ENCODE results near the gene MANBA.

The MANBA gene

GRCh38 chr4:102675141-102675540, 85.6 kb downstream of the MANBA start:
- no peak for DNase-seq (ENCODE audit: low spot score)

- no peak for DNase-seq (ENCODE audit: low spot score)
Observed at GRCh38 chr4:102667001-102667400, 93.8 kb downstream of the MANBA start.

GRCh38 chr4:102665527-102665926, 95.2 kb downstream of the MANBA start:
- DNase-seq (ENCODE audit: low spot score) = no peak

DNA sequence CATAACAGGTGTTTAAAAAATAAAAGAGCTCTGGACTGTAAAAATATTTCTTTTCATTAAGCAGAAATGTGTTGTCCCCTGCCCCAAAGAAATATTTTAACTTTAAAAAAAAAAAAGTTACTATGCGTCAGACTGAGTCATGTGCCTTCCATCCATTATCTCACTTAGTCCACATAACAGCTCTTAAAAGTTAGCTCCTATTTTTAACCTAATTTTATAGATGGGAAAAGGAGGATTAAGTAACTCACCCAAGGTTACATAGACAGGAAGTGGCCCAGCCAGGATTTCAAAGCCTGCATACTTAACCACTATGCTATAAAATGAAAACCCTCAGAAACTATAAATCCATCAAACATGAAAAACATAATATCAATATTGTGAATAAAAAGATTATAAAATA, 97.7 kb downstream of the MANBA start:
- no peak for DNase-seq (ENCODE audit: low spot score)

DNA sequence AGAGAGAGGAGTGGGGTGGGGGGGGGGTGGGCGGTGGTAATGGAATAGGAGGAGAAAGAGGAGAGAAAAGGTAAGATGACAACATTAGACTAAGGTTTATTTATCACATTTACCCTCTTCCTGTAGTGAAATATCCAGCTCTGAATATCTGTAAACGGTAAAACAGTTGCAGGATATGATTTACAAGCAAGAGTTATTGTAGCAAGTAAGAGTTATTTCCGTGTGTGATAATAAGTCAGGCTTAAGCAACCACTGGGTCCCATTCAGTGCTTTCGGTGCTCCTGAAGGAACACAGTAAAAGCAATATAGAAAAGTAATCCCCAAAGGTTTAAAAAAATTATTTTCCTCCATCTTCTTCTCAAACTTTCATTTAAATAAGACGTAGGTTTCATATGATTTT, 103.6 kb downstream of the MANBA start:
- no peak for DNase-seq (ENCODE audit: low spot score)

- DNase-seq (ENCODE audit: low spot score) = no peak
Observed at GRCh38 chr4:102647117-102647516, 113.7 kb downstream of the MANBA start.

DNA sequence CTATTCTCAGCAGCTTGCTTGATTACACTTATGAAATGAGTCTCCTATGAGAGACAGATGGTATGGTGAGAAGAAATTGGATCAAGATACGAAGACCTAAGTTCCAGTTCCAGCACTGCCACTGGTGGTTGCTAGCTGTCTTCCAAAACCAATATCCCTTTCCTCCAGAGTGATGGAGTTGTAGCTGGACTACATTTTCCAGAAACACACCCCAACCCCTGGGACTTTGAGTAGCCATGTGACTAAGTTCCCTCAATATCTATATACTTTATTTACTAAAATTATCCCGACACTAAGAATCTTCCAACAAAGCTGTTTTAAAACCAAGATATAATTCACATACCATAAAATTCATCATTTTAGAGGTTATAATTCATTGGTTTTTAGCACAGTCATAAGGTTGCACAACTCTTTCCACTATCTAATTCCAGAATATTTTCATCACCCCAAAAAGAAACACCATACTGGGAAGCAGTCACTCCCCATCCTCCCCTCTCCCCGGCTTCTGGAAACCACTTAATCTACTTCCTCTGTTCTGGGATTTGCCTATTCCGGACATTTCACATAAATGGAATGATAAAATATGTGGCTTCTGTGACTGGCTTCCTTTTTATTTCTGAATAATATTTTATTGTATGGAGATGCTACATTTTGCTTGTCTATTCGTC, 118.0 kb downstream of the MANBA start:
- DNase-seq (ENCODE audit: low spot score) = no peak

DNA sequence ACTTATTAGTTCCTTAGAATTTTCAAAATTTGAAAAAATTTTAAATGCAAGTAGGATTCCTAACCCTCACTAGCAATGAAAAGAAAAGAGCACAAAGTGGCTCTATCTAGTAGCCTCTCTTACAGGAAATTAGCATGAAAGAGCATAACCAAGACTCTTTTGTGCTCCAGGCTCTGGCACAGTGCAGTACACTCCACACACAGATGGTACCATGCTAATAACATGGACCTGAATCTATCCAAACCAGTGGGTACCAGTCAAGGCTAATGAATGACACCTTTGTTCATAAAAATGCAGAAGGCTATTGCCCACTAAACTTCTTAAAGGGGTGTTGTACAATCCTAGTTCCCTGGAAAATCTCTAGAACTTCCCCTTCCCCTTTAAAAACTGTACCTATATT, 119.0 kb downstream of the MANBA start:
- no peak for DNase-seq (ENCODE audit: low spot score)

GRCh38 chr4:102640669-102641068, 120.1 kb downstream of the MANBA start:
- peak; percentile 20 for DNase-seq (ENCODE audit: low spot score)

- no peak for DNase-seq (ENCODE audit: low spot score)
Observed at GRCh38 chr4:102639598-102639997, 121.2 kb downstream of the MANBA start.

DNA sequence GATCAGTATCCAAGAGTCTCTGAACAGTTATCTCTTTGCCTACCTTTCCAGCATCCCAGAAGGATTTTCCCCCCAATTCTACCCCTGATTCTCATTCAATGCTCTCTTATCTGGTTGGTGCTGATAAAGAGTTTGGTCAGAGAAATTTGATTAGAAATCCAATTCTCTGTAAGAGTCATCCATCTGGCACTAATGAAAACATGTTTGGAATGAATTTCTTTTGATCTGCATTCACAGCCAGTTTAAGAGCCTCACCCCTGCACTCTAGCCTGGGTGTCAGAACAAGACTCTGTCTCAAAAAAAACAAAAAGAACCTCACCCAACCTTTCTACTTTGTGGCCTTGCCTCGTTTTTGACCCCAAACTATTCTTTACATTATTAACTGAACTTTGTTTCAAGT, 122.1 kb downstream of the MANBA start:
- no peak for DNase-seq (ENCODE audit: low spot score)

DNA sequence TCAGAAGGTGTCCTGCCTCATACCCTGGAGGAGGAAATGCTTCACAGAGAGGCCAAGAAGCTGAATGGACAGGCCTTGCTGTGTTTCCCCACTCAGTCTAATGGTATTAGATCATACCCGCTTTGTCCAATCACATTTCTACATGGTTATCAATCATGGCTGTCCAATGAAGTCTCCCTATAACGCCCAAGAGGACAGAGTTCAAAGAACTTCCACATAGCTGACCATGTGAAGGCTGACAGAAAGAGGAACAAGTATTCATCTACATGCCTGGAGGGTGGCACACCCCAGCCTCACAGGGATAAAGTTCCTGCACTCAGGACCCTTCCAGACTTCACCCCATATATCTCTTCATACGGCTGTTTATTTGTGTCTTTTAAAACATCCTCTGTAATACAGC, 123.4 kb downstream of the MANBA start:
- DNase-seq (ENCODE audit: low spot score) = no peak

- DNase-seq (ENCODE audit: low spot score) = no peak
Observed at GRCh38 chr4:102633100-102633499, 127.7 kb downstream of the MANBA start.

GRCh38 chr4:102632241-102633065, 128.3 kb downstream of the MANBA start:
- DNase-seq (ENCODE audit: low spot score) = no peak

DNA sequence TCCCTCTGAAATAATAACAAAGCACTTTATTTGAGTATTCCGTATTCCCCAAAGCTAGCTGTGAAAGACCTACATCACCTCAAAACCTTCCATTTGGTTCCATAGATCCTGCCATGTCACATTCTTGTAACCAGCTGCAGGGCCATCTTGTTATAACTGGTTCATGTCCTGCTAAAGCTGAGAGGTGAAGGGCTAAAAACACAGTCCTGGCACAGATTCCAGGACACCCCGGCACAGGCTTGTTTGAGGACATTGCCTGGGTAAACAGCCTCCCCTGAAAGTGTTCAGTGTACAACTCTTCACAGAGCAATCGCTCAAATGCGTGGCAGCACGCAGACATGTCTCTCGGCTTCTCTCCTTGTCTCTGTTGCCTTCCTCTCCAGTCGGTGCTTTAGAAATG, 129.2 kb downstream of the MANBA start:
- no peak for DNase-seq (ENCODE audit: low spot score)

- no peak for DNase-seq (ENCODE audit: low spot score)
Observed at GRCh38 chr4:102629673-102630072, 131.1 kb downstream of the MANBA start.

DNA sequence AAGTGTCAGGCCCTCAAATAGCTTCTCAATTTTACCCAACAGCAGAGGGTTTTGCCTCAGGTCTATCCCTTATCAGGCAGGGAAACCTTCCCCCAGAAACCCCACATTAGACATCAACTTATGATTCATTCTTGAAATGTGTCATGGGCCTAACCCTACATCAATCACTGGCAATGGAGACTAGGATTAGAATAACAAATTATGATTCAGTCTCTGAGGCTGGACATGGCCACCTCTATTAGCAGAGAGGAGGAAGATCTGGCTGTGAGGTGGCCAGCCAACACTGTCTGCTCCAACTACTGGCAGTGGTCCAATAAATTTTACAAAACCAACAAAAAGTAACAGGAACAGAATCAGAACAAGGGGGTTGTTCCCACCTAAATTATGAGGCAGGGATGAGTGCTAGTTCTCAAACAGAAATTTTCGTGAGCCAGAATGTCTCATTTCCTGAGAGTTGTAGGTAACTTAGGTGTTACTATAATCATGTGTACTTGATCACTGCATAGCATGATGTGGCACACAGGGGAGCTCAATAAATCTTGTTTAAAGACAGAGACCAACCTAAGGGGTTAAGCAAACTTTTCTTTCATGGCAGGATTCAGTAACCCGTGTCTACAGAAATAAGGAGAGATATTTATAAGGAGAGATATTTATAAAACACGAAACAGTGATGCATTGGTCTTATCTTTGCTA, 132.8 kb downstream of the MANBA start:
- peak; percentile 52 for DNase-seq (ENCODE audit: low spot score)

GRCh38 chr4:102625232-102625930, 135.4 kb downstream of the MANBA start:
- DNase-seq (ENCODE audit: low spot score) = no peak

- no peak for DNase-seq (ENCODE audit: low spot score)
Observed at GRCh38 chr4:102624505-102624904, 136.3 kb downstream of the MANBA start.

DNA sequence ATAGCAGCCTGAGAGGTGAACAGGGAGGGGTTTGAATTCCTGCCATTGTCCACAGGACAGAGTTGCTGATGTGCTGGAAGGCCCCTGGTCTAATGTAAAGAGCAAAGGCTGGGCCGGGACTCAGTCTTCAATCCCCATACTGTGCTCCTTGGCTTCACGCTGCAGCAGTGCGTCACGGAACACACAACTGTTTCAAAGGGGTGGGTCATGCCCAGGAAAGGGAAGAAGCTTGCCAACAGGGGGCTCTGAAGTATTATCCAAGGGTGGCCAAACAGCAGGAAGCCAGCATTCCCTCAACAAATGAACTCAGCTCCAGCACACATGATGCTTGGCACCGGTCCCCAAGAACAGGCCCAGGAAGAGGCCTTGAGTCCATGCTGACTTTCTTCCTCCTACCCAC, 137.1 kb downstream of the MANBA start:
- peak; percentile 21 for DNase-seq (ENCODE audit: low spot score)

DNA sequence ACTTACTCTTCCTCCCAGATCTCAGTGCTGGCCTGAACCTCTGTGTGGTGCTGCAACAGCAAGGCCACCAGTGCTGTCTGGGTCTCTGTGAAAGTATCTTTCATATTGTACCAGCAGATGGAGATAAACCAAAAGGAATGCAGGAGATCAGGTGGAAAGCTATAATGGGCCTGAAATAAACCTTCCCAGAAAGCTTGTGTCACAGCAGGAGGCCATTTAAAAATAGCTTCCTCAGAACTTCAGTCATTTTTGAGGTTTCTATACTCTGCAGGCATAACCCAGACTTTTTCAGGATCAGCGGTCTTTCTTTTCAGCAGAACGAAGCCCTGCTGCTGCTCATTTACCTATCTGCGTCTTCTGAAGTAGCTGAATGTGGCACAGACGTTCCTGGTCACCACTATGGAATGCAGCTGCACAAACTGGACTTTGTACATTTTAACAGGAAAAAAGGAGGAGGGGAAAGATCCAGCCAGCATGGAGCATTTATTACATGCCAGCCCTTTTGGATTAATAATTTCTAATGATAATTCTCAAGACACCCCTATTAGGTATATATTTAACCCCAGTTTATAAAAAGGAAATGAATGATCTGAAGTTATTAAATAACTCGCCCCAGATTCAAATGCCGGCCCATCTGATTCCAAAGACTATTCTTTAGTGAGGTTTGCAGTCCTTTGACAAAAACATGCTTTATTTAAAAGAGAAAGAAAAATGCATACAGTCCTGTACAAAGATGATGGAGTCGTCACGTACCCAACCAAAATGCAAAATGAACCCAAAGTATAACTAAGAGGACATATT, 139.9 kb downstream of the MANBA start:
- DNase-seq (ENCODE audit: low spot score) = peak; percentile 83

Measured in LoVo (cell line).